ENCODE results near the gene DNAH14. TPM values are rescaled to one million over a fixed set of nuclear protein-coding genes. Genes with fewer than 3 reads are reported as not detected.

Gene DNAH14
- total RNA-seq, 1 experiment from 2014 or later = 33.2 TPM

DNA sequence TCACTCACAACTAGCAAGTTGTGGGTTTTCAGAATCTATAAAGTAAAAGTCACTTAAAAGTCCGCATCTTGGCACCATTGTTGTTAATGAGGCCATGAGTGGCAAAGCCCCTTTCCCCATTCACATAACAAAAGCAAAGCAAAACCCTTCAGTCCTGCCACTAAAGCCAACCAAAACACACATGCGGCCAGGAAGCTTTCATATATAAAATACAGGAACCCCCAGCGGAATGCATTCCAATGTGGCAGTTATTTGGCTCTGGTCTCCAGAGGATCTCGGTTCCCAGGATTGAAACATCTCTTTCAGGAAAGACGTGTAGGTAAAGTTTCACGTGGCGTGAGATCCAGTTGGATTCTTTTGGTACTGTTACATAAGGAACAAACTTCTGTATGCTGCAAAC, 500.8 kb downstream of the DNAH14 start:
- H3K4me2 ChIP-seq (ENCODE audit: low read length) = no peak overlapping the region
- intact Hi-C loops (cut with micrococcal nuclease) = no loop called here
- ATAC-seq (no peak), DNase-seq (ENCODE audit: low read depth, low spot score) (no peak)
- H3K9me2 ChIP-seq (ENCODE audit: insufficient read depth) = no peaks in the 10 kb centered on the region
- H3K4me1 ChIP-seq (ENCODE audit: control insufficient read depth in 1 of 2, insufficient read depth in 2 of 2, low read length in 2 of 2) = peaks cover 15 to 24% of the 10 kb centered on the region in 2 experiments
- H2AFZ ChIP-seq (ENCODE audit: low read depth, low read length, poor library complexity, severe bottlenecking) = no peak overlapping the region
- no peak overlapping the region for H3K9ac ChIP-seq (ENCODE audit: low read length)
- RAD21 ChIA-PET (ENCODE audit: low non-redundant PET in 1 of 2, low total read pairs in 2 of 2, uncharacterized antibody in 2 of 2, unreplicated experiment in 2 of 2) = no interaction called here
- POLR2A ChIA-PET = no interaction called here
- no peaks in the 10 kb centered on the region for H3K27me3 ChIP-seq (ENCODE audit: insufficient read depth, low read length)
- no peak overlapping the region for H3K4me3 ChIP-seq (replicated peaks in 1 of 2; ENCODE audit: low read depth in 1 of 2, low read length in 2 of 2)
- peaks cover 25% of the 10 kb centered on the region for H3K79me2 ChIP-seq (ENCODE audit: insufficient read depth, low read length)
- H3K36me3 ChIP-seq (ENCODE audit: control insufficient read depth in 1 of 2, insufficient read depth in 2 of 2, low read length in 2 of 2) = no peaks in the 10 kb centered on the region
- H3K27ac ChIP-seq (ENCODE audit: low read depth, low read length) = no peak overlapping the region
- no peaks in the 10 kb centered on the region for H3K9me3 ChIP-seq (ENCODE audit: control insufficient read depth in 1 of 2, insufficient read depth in 1 of 2, low read depth in 1 of 2, low read length in 2 of 2)
- BruUV-seq (replicated peaks) = no TSS peak
- TF ChIP-seq, protein P1, sequence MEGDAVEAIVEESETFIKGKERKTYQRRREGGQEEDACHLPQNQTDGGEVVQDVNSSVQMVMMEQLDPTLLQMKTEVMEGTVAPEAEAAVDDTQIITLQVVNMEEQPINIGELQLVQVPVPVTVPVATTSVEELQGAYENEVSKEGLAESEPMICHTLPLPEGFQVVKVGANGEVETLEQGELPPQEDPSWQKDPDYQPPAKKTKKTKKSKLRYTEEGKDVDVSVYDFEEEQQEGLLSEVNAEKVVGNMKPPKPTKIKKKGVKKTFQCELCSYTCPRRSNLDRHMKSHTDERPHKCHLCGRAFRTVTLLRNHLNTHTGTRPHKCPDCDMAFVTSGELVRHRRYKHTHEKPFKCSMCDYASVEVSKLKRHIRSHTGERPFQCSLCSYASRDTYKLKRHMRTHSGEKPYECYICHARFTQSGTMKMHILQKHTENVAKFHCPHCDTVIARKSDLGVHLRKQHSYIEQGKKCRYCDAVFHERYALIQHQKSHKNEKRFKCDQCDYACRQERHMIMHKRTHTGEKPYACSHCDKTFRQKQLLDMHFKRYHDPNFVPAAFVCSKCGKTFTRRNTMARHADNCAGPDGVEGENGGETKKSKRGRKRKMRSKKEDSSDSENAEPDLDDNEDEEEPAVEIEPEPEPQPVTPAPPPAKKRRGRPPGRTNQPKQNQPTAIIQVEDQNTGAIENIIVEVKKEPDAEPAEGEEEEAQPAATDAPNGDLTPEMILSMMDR (IDR thresholded peaks at IDR 0.05 in 2 of 3, conservative IDR thresholded peaks at IDR 0.05 in 1 of 3; ENCODE audit: borderline replicate concordance in 1 of 3, insufficient read depth in 1 of 3, low read depth in 2 of 3, low read length in 2 of 3) = no peak
- TF ChIP-seq ZFX (IDR thresholded peaks at IDR 0.05) = no peak
- H4K20me1 ChIP-seq (ENCODE audit: insufficient read depth) = 0 out of 2 replicates have a peak, but pooled peaks cover 5% of the 10 kb centered on the region
- CTCF ChIA-PET = no interaction called here

DNA sequence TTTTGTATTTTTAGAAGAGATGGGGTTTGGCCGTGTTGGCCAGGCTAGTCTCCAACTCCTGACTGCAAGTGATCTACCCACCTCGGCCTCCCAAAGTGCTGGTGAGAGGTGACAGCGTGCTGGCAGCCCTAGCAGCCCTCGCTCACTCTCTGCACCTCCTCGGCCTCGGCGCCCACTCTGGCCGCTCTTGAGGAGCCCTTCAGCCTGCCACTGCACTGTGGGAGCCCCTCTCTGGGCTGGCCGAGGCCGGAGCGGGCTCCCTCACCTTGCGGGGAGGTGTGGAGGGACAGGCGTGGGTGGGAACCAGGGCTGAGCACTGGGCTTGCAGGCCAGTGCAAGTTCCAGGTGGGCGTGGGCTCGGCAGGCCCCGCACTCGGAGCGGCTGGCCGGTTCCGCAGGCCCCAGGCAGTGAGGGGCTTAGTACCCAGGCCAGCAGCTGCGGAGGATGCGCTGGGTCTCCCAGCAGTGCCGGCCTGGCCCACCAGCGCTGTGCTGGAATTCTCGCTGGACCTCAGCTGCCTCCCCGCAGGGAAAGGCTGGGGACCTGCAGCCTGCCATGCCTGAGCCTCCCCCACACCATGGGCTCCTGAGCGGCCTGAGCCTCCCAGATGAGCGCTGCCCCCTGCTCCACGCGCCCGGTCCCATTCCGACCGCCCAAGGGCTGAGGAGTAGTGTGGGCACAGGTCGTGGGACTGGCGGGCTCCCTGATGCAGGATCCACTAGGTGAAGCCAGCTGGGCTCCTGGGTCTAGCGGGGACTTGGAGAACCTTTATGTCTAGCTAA, 501.8 kb downstream of the DNAH14 start:
- Histone ChIP-seq H3K9me3 (ENCODE audit: control insufficient read depth in 1 of 2, insufficient read depth in 1 of 2, low read depth in 1 of 2, low read length in 2 of 2) (no peaks in the 10 kb centered on the region), H3K4me2 (ENCODE audit: low read length) (no peak overlapping the region), H3K9me2 (ENCODE audit: insufficient read depth) (no peaks in the 10 kb centered on the region), H2AFZ (ENCODE audit: low read depth, low read length, poor library complexity, severe bottlenecking) (no peak overlapping the region), H3K79me2 (ENCODE audit: insufficient read depth, low read length) (peaks cover 15% of the 10 kb centered on the region), H3K4me3 (replicated peaks in 1 of 2; ENCODE audit: low read depth in 1 of 2, low read length in 2 of 2) (no peak overlapping the region), H3K9ac (ENCODE audit: low read length) (no peak overlapping the region), H3K27me3 (ENCODE audit: insufficient read depth, low read length) (no peaks in the 10 kb centered on the region), H3K27ac (ENCODE audit: low read depth, low read length) (peak overlapping the region; percentile 11; the same call in 1 of the 2 replicates), H3K36me3 (ENCODE audit: control insufficient read depth in 1 of 2, insufficient read depth in 2 of 2, low read length in 2 of 2) (no peaks in the 10 kb centered on the region), H4K20me1 (ENCODE audit: insufficient read depth) (no peaks in the 10 kb centered on the region), H3K4me1 (ENCODE audit: control insufficient read depth in 1 of 2, insufficient read depth in 2 of 2, low read length in 2 of 2) (peaks cover 5 to 15% of the 10 kb centered on the region in 2 experiments)
- ATAC-seq (no peak), DNase-seq (ENCODE audit: low read depth, low spot score) (no peak)
- CTCF ChIA-PET = no interaction called here
- POLR2A ChIA-PET = interaction anchor here (1.0 kb wide), 1 partner anchor 13 kb away, joined by 3 read pairs; no protein-coding TSS in a partner anchor
- TF ChIP-seq RAD21 (IDR thresholded peaks at IDR 0.05; ENCODE audit: low read depth) = no peak
- TF ChIP-seq, protein P2, sequence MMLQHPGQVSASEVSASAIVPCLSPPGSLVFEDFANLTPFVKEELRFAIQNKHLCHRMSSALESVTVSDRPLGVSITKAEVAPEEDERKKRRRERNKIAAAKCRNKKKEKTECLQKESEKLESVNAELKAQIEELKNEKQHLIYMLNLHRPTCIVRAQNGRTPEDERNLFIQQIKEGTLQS (IDR thresholded peaks at IDR 0.05) = no peak
- no TSS peak for BruUV-seq (replicated peaks)
- RAD21 ChIA-PET (ENCODE audit: low non-redundant PET in 1 of 2, low total read pairs in 2 of 2, uncharacterized antibody in 2 of 2, unreplicated experiment in 2 of 2) = no interaction called here
- intact Hi-C loops (cut with micrococcal nuclease) = no loop called here
